Lower leg skin (tissue), 3 donors: ENCODE results near the gene HS3ST4.

Source experiments
- POLR2A ChIP-seq, 2 donors: fragments of 450-650 bp; IDR thresholded peaks; one replicate each; pipeline ENCODE4 v1.6.1; 2016 to 2017; ENCODE audit warnings: antibody characterized with exemption in 2 of 2, mild to moderate bottlenecking in 1 of 2, moderate library complexity in 1 of 2
- TF ChIP-seq, protein P1 (sequence below), 3 donors: fragments of 450-650 bp; IDR thresholded peaks; one replicate each; pipeline ENCODE4 v1.5.1; 2016; ENCODE audit warnings: antibody characterized with exemption in 3 of 3, mild to moderate bottlenecking in 3 of 3, moderate library complexity in 2 of 3

DNA sequence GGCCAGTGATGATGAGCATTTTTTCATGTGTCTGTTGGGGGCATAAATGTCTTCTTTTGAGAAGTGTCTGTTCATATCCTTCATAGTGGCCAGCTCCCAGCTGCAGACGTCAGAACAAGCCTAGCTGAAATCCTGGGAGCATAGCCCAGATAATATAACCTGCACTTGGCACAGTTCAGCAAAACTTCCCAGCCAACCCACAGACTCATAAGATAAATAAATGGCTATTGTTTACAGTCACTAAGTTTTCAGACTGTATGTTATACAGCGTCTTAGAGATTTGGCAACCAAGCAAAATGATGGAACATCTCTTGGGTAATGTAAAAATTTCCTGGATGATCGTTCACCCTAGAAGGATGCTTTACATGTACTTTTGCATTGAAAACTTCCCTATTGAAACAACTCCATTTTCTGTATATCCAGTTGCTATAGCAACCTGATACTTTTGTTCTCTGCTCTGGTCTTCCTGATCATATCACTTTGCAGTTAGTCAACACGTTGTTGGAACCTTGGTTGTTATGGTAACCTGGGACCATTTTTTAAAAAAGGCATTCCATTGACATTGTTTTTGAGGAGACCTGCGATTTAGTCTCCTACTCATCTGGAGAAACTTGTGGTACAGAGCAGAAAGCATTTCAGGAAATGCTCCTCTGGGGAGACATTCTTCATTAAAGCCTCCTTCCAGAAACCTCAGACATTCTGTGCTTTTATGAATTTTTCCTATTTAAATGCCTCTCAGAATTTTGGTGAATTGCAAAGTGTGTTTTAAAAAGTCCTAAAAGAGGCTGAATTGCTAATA lies 378.7 kb downstream of the HS3ST4 start:
- TF ChIP-seq, protein P1, sequence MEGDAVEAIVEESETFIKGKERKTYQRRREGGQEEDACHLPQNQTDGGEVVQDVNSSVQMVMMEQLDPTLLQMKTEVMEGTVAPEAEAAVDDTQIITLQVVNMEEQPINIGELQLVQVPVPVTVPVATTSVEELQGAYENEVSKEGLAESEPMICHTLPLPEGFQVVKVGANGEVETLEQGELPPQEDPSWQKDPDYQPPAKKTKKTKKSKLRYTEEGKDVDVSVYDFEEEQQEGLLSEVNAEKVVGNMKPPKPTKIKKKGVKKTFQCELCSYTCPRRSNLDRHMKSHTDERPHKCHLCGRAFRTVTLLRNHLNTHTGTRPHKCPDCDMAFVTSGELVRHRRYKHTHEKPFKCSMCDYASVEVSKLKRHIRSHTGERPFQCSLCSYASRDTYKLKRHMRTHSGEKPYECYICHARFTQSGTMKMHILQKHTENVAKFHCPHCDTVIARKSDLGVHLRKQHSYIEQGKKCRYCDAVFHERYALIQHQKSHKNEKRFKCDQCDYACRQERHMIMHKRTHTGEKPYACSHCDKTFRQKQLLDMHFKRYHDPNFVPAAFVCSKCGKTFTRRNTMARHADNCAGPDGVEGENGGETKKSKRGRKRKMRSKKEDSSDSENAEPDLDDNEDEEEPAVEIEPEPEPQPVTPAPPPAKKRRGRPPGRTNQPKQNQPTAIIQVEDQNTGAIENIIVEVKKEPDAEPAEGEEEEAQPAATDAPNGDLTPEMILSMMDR (IDR thresholded peaks at IDR 0.05): no peak
- TF ChIP-seq POLR2A (IDR thresholded peaks at IDR 0.05): no peak
